GM19043 (cell line): ENCODE data around the gene UGT2B28.
"Not testable (repeated sequence)": the region's sequence is repeated elsewhere in the genome, so short reads cannot be mapped to it uniquely, and the experiment has no call there.

Source experiments
- ATAC-seq: cut with Tn5 transposase; IDR thresholded peaks from one replicate; pipeline ENCODE4 v1.9.1; 2021; ENCODE audit warnings: low read depth; ENCODE audit not compliant: unreplicated experiment

The UGT2B28 gene

DNA sequence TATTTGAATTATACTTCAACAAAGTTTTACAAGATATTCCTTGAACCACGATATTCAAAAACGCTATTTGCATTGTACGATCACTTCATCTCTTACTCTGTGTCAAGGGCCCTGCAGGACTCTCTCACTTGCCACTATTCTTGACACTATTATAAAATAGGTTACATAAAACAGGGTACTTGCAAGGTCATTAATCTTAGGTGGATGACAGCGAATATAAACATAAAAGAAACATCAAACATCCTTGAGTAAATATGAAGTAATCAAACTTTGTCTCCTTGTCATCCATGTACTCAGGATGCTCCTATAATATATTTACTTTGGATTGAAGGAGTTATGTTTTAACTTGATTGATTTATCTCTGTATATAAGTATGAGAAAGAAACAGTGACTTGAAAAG, at the start of gene UGT2B28:
Gene UGT2B28 (plus strand): TSS at position 395 of the 400 bp plus-strand sequence. CDS start 26 bp downstream, outside the sequence.
- ATAC-seq = not testable (repeated sequence)

DNA sequence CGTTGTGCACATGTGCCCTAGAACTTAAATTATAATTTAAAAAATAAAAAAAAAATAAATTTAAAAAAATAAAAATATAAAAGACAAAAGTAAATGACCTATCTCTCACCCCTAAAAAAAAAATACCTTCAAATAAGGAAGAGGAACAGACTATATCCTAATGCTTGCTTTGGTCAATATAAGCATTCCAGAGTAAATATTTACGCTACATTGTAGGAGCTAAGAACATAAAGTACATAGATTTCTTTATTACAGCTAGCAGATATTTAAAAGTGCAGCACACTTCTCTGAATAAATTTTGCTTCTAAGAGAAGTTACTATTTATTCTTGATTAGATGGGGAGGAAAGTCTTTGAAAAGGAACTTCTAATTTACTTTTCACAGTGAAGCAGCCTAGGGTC, 41.2 kb upstream of the UGT2B28 start:
- ATAC-seq = no peak

DNA sequence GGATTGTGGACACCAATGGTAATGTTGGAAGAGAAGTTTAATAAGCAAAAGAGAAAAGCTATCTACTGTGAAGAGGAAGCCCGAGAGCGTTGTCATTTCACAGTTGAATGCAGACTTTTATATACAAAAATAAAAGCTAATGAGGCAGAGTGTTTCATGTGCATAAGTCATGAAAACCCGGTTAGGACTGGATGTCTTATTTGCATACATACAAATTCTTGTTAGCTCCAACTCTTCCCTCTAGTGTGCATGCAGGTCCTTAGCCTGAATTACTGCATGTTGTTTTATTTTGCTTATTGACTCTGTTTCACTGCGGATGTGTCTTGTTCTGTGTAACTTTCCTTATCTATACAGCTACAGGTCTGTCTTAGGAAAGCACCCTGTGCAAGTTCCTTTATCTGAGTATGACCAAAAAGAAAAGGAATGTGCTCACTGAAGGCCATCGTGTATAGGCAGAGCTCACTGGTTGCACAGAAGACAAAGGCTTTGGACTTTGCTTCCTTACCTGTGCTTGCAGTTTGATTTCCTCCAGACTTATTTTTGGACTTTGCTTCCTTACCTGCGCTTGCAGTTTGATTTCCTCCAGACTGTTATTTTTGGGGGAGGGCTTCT, 40.6 kb upstream of the UGT2B28 start:
- ATAC-seq = no peak

DNA sequence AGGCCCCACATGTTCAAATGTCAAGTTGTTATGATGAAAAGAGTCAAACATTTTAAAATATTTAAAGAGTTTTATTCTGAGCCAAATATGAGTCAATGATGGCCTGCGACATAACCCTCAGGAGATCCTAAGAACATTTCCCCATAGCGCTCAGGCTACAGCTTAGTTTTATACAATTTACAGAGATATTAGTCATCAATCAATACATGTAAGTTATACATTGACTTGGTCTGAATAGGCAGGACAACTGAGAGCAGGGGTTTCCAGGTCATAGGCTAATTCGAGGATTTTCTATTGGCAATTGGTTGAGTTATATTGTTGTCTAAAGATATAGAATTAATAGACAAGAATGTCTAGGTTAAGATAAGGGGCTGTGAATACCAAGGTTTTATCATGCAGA, 39.5 kb upstream of the UGT2B28 start:
- ATAC-seq = not testable (repeated sequence)

DNA sequence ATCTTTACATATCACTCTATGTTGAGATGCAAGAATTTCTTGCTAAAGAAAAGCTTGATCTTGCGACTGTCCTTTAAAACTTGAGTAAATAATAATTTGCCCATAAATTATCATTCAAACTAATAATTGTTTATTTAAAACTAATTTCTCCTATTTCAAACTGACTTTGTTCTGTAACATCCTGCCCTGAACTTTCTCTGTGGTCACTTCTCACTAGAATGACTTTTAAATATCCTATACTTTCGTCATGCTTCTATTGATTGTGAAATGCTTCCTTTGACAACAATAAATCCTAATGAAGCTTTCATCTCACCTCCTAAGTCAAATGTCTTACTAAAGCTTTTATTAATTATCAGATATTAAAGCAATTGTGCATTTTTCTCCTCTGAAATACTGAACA, 38.5 kb upstream of the UGT2B28 start:
- not testable (repeated sequence) for ATAC-seq

DNA sequence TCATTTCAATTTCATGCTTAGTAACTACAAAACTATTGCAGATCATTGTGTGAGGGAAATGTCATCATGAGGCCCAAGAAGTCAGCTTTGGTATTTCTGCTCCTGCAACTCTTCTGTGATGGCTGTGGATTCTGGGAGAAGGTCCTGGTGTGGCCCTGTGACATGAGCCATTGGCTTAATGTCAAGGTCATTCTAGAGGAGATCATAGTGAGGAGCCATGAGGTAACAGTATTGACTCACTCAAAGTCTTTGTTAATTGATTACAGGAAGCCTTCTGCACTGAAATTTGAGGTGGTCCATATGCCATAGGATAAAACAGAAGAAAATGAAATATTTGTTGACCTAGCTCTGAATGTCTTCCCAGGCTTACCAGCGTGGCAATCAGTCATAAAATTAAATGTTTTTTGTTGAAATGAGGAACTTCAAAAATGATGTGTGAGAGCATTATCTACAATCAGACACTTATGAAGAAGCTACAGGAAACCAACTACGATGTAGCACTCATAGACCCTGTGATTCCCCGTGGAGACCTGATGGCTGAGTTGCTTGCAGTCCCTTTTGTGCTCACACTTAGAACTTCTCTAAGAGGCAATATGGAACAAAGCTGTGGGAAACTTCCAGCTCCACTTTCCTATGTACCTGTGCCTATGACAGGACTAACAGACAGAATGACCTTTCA, 37.6 kb upstream of the UGT2B28 start:
- ATAC-seq = not testable (repeated sequence)

DNA sequence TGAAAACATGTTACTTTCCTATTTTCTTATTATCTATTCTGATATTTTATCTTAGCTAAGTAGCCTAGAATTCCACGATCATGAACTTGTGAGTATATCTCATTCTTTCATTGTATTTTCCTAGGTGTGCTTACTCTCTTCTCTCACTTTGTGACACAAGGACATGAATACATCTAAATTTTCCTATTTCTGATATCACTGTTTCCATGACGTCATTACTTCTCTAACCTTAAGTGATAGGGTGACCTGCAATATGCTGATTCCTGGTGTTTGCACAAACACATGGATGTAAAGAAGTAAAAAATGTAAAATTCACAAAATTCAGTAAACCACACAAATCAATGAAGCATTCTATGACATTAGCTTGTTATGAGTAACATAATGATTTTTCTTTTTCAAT, 29.4 kb upstream of the UGT2B28 start:
- ATAC-seq = not testable (repeated sequence)

DNA sequence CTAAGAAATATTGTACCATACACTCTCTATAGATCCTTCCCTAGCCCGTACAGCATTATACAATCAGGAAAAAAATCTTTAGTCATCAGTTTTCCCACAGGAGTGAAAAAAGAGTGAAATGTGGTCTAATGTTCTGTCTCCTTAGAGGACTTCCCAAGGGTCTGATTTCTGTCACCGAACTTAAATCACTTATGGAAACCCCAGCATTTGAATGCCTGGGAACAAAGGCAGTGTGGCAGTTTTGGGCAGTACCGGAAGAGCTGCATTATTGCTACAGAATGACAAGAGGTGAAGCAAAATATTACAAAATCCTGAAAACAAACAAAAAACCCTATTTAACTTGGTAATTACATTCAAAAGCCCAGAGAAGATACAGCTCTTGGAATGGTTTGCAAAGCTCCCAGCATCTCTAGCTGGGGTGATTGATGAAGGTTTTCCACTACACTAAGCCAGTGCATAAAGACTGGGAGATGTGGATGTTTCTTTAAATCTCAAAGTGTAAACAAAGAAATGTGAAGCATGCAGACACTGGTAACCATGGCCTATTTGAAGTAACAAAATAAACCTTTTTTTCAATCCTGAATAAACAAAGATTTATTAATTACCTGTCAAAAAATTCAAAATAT, 27.0 kb upstream of the UGT2B28 start:
- not testable (repeated sequence) for ATAC-seq

DNA sequence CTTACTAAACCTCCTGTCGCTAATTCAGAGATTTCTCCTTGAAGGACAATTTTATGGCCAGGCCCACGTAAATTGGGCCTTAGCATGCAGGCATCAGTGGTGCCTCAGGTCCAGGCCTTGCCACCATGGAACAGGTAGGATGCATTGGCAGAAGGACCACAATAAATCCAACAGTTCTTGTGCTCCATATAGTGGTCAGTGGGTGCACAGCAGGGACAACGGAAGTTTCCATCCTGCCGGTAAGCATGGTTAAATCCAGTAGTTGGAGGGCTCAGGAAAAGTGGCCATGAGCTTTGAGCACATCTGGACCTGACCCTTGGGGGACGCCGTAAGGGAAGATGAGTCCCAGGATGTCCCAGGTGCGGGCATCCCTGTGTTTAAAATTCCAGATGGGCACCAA, 11.7 kb upstream of the UGT2B28 start:
- not testable (repeated sequence) for ATAC-seq

DNA sequence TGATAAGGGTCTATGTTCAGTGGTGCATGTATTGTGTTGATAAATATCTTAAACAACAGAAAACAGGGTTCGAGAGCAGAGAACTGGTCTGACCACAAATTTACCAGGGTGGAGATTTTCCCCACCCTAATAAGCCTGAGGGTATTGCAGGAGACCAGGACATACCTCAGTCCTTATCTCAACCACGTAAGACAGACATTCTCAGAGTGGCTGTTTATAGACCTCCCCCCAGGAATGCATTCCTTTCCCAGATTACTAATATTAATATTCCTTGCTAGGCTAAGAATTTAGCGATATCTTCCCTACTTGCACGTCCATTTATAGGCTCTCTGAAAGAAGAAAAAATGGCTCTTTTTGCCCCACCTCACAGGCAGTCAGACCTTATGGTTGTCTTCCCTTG, 16.1 kb downstream of the UGT2B28 start:
- ATAC-seq = not testable (repeated sequence)

DNA sequence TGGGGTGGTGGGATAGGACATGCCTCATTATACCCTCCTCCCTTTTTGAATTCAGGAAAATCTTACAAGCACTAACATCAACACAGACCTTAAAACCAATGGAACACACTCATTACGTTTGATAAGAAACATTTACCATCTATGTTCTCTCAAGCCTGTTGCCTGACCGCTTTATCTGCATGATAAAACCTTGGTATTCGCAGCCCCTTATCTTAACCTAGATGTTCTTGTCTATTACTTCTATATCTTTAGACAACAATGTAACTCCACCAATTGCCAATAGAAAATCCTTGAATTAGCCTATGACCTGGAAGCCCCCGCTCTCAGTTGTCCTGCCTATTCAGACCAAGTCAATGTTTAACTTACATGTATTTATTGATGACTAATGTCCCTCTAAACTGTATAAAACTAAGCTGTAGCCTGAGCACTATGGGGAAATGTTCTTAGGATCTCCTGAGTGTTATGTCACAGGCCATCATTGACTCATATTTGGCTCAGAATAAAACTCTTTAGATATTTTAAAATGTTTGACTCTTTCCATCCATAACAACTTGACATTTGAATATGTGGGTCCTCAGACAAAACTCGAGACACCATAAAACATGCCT, 28.3 kb downstream of the UGT2B28 start:
- ATAC-seq = not testable (repeated sequence)

DNA sequence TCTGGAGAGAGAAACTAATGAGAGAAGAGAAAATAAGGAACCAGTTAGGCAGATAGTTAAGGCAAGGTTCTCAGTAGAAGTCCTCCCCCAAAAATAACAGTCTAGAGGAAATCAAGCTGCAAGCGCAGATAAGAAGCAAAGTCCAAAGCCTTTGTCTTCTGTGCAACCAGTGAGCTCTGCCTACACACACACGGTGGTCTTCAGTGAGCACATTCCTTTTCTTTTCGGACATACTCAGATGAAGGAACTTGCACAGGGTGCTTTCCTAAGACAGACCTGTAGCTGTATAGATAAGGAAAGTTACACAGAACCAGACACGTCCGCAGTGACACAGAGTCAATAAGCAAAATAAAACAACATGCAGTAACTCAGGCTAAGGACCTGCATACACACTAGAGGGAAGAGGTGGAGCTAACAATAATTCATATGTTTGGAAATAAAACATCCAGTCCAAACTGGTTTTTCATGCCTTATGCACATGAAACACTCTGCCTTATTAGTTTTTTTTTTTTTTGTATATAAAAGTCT, 29.3 kb downstream of the UGT2B28 start:
- not testable (repeated sequence) for ATAC-seq

DNA sequence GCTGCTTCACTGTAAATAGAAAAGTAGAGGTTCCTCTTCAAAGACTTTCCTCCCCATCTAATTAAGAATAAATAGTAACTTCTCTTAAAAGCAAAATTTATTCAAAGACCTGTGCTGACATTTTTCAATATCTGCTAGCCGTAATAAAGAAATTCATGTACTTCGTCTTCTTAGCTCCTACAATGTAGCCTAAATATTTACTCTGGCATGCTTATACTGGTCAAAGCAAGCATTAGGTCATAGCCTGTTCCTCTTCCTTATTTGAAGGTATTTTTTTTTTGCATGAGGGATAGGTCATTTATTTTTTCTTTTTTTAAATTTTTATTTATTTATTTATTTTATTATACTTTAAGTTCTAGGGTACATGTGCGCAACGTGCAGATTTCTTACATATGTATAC, 30.0 kb downstream of the UGT2B28 start:
- not testable (repeated sequence) for ATAC-seq

DNA sequence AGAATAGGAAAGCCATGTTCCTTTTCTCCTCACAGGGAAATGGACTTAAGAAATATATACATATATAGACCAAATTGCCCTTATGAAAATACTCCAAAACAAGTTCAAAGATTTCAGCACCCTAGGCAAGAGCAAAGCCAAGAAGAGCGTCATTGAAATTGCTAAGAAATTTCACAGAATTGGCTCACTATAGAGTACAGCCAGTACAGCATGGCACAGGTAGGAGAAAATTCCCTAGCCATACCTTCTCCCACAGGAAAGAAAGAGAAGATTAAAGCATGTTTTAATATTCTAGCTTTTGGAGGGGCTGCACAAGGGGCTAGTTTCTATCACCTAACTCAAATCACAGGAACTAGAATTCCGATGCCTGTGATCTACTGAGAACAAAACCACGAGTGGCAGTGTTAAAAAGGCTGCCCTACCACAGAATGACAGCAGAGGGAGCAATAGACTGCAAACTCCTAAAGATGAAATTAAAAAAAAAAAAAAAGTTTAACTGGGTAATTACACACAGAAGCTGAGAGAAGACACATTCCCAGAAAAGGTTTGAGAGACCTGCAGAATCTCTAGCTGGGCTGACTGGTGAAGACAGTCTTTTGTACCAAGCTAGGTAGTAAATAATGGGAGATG, 37.5 kb downstream of the UGT2B28 start:
- ATAC-seq = not testable (repeated sequence)

DNA sequence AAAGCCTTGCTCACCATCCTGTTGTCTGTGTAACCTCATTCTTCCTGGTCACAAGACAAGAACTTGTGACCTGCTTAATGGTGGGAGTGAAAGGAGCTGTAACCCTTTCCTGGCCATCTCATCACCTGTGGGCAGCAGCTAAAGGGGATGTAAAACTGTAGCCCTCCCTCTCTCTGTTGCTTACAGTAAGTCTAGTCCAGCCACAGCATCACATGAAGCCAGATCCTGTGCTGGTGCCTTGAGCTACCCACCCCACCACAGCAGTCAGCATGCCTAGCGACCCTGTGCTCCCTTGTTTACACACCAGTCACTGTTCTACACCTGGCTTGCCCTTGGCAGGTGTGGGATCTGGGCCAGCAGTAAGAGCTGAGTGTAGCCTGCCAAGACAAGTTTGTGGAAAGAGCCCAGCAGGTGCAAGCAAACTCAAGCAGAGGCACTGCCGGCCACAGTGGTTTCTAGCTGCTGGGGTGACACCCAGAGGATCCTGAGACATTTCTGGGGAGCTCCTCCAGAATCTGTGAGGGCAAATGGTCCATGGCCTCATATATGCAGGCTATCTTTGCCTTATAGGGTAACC, 41.0 kb downstream of the UGT2B28 start:
- ATAC-seq = no peak

DNA sequence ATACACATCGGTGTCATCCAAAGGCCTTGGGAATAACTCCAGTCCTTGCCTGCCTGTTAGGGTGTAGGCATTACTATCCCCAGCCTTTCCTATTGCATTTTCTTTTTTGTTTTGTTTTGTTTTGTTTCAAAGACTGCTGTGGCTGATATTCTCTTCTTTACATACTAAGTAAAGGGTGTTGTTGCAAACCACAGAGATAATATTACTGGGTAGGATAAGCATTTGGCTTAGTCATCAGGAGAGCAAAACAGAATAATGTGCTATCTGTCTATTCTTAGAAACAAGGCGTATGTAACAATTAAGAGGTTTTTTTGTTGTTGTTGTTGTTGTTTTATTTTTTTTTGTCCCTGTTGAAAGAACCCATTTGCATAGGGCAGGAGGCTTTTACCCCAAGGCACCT, 41.8 kb downstream of the UGT2B28 start:
- ATAC-seq = no peak

DNA sequence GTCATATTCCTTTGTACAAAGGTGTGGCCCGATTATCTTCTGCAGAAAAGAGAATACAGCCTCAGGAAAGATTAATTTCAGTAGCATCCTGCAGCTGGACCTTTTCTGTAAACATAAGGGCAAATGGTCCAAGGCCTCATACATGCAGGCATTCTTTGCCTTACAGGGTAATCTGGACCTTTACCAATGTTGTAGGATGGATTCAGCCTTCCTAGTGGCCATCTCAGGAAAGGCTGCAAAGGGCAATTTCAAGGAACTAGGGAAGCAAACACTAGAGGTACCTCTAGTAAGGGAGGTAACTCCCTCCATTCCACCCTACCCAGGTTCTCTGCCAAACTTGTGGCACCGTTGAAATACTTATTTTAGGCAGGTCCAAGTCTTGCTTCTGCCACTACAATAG, 43.0 kb downstream of the UGT2B28 start:
- no peak for ATAC-seq

DNA sequence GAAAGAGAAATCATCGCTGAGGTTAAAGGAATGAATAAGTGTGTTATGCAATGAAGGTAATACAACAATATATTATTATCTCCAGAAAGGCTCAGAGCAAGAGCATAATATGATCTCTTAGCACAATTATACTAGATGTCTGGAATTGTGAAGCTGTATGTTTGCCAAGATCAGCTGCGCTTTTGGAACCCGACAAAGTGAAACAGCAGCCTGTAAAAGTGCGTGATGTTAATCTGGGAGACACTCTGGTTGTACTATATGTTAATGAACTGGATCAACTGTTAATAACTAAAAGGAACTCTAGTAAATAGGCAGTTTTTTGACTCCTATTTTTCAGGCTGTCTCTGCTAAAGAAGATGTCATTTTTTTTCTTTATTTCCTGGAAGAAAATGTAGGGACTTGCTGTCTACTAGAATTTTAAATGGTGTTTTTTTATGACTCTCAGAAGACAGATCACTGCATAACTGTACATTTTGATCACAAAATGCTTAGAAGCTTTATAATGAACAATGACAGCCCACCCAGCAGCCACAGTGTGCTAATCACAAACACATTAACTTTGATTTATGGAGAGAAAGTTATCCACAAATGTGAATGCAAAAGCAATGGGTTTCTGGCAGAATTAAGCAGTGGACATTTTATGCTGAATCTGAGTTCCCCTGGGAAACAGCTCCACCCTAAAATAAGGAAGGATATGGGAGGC, 50.2 kb downstream of the UGT2B28 start:
- no peak for ATAC-seq

DNA sequence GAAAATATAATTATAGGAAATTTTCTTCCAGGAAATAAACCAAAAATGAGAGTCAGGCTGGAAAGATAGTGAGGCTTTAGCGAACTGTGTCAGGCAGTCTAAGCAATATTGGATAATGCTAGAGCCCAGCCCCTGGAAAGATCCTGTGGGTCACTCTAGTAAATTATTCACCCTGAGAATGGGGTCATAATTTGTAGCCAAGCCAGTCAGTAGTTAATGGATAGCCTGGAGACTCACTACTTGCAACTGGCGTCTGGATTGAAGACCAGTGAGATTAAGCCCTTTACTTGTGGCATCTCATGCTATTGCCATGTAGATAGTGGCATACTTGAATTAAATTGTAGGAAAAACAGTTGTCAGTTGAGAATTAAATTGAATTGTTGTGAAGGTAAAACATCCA, 51.0 kb downstream of the UGT2B28 start:
- ATAC-seq = not testable (repeated sequence)

DNA sequence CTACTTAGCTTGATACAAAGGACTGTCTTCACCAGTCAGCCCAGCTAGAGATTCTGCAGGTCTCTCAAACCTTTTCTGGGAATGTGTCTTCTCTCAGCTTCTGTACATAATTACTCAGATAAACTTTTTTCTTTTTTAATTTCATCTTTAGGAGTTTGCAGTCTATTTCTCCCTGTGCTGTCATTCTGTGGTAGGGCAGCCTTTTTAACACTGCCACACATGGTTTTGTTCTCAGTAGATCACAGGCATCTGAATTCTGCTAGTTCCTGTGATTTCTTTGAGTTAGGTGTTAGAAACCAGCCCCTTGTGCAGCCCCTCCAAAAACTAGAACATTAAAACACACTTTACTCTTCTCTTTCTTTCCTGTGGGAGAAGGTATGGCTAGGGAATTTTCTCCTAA, 55.2 kb downstream of the UGT2B28 start:
- ATAC-seq = not testable (repeated sequence)
